Measurements from ENCODE around the gene KATNAL1. TPM values are rescaled to one million over a fixed set of nuclear protein-coding genes. Genes with fewer than 3 reads are reported as not detected.

KATNAL1 gene
- total RNA-seq, 1 donor from 2014 or later: 22.7 TPM

GRCh38 chr13:30345426-30346100 lies 38.2 kb upstream of the KATNAL1 start:
- no peak overlapping the region for H3K4me3 Mint-ChIP-seq (ENCODE audit: low read depth)
- H3K9me3 Mint-ChIP-seq (ENCODE audit: low read depth): no peaks in the 10 kb centered on the region
- H3K27ac Mint-ChIP-seq: no peak overlapping the region
- no peaks in the 10 kb centered on the region for H3K27me3 Mint-ChIP-seq
- DNase-seq (ENCODE audit: low spot score, unreplicated experiment): no peak
- H3K36me3 Mint-ChIP-seq (ENCODE audit: insufficient read depth): no peaks in the 10 kb centered on the region
- H3K4me1 Mint-ChIP-seq (ENCODE audit: low read depth): peaks cover 2% of the 10 kb centered on the region
- no peak for TF ChIP-seq CTCF (IDR thresholded peaks at IDR 0.05; ENCODE audit: unreplicated experiment)

GRCh38 chr13:30341815-30342570 lies 34.6 kb upstream of the KATNAL1 start:
- H3K27ac Mint-ChIP-seq: no peak overlapping the region
- no peaks in the 10 kb centered on the region for H3K9me3 Mint-ChIP-seq (ENCODE audit: low read depth)
- no peaks in the 10 kb centered on the region for H3K27me3 Mint-ChIP-seq
- H3K4me3 Mint-ChIP-seq (ENCODE audit: low read depth): no peak overlapping the region
- H3K4me1 Mint-ChIP-seq (ENCODE audit: low read depth): peaks cover 2% of the 10 kb centered on the region
- H3K36me3 Mint-ChIP-seq (ENCODE audit: insufficient read depth): no peaks in the 10 kb centered on the region
- no peak for TF ChIP-seq CTCF (IDR thresholded peaks at IDR 0.05; ENCODE audit: unreplicated experiment)
- DNase-seq (ENCODE audit: low spot score, unreplicated experiment): no peak

GRCh38 chr13:30340331-30341250 lies 33.2 kb upstream of the KATNAL1 start:
- Mint-ChIP-seq H3K4me1 (ENCODE audit: low read depth) (peaks cover 2% of the 10 kb centered on the region), H3K36me3 (ENCODE audit: insufficient read depth) (no peaks in the 10 kb centered on the region), H3K27me3 (no peaks in the 10 kb centered on the region), H3K27ac (no peak overlapping the region), H3K4me3 (ENCODE audit: low read depth) (no peak overlapping the region), H3K9me3 (ENCODE audit: low read depth) (no peaks in the 10 kb centered on the region)
- no peak for TF ChIP-seq CTCF (IDR thresholded peaks at IDR 0.05; ENCODE audit: unreplicated experiment)
- DNase-seq (ENCODE audit: low spot score, unreplicated experiment): no peak

- H3K4me1 Mint-ChIP-seq (ENCODE audit: low read depth): peaks cover 2% of the 10 kb centered on the region
- no peak overlapping the region for H3K4me3 Mint-ChIP-seq (ENCODE audit: low read depth)
- no peak overlapping the region for H3K27ac Mint-ChIP-seq
- no peak for TF ChIP-seq CTCF (IDR thresholded peaks at IDR 0.05; ENCODE audit: unreplicated experiment)
- no peaks in the 10 kb centered on the region for H3K36me3 Mint-ChIP-seq (ENCODE audit: insufficient read depth)
- H3K27me3 Mint-ChIP-seq: no peaks in the 10 kb centered on the region
- DNase-seq (ENCODE audit: low spot score, unreplicated experiment): no peak
- H3K9me3 Mint-ChIP-seq (ENCODE audit: low read depth): no peaks in the 10 kb centered on the region
These were observed 32.5 kb upstream of the KATNAL1 start for GRCh38 chr13:30339738-30340330.

- no peak overlapping the region for H3K4me3 Mint-ChIP-seq (ENCODE audit: low read depth)
- DNase-seq (ENCODE audit: low spot score, unreplicated experiment): no peak
- H3K27ac Mint-ChIP-seq: no peak overlapping the region
- H3K4me1 Mint-ChIP-seq (ENCODE audit: low read depth): peaks cover 6% of the 10 kb centered on the region
- TF ChIP-seq CTCF (IDR thresholded peaks at IDR 0.05; ENCODE audit: unreplicated experiment): no peak
- no peaks in the 10 kb centered on the region for H3K9me3 Mint-ChIP-seq (ENCODE audit: low read depth)
- no peaks in the 10 kb centered on the region for H3K27me3 Mint-ChIP-seq
- H3K36me3 Mint-ChIP-seq (ENCODE audit: insufficient read depth): no peaks in the 10 kb centered on the region
These were observed 31.6 kb upstream of the KATNAL1 start for GRCh38 chr13:30338952-30339351.
